Testis (tissue), 2 donors: ENCODE results near the gene RBFOX1.

Experiments
- POLR2A ChIP-seq: fragments of 450-650 bp; IDR thresholded peaks from one replicate; pipeline ENCODE4 v1.6.1; 2017; ENCODE audit warnings: antibody characterized with exemption, mild to moderate bottlenecking, moderate library complexity
- TF ChIP-seq, protein P1 (sequence below), 3 experiments: fragments of 450-650 bp in 2 of 3; fragments of 200-600 bp in 1 of 3; sonication (generic) in 1 of 3; IDR thresholded peaks; one replicate each; pipeline ENCODE4 v1.5.1; 2016 to 2019; ENCODE audit warnings: antibody characterized with exemption in 3 of 3, mild to moderate bottlenecking in 2 of 3, moderate library complexity in 1 of 3

DNA sequence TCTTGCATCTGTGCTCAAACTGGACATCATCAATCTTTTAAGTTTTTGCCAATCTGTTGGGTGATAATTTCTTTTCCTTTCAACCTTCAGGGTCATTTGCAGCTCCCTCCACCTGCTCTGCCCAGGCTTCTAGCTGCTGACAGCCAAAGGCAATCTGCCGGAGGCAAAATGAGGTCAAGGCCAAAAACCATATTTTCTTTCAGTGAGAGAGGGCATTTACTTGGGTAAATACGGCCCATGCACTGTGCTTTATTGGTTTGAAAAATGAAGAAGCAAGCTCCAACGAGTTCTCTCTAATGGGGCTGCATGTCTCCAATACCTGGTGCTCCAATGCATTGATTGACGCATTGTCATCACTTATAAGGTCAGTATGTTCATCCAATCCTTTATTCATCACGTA lies 23.1 kb downstream of the RBFOX1 start:
- TF ChIP-seq, protein P1, sequence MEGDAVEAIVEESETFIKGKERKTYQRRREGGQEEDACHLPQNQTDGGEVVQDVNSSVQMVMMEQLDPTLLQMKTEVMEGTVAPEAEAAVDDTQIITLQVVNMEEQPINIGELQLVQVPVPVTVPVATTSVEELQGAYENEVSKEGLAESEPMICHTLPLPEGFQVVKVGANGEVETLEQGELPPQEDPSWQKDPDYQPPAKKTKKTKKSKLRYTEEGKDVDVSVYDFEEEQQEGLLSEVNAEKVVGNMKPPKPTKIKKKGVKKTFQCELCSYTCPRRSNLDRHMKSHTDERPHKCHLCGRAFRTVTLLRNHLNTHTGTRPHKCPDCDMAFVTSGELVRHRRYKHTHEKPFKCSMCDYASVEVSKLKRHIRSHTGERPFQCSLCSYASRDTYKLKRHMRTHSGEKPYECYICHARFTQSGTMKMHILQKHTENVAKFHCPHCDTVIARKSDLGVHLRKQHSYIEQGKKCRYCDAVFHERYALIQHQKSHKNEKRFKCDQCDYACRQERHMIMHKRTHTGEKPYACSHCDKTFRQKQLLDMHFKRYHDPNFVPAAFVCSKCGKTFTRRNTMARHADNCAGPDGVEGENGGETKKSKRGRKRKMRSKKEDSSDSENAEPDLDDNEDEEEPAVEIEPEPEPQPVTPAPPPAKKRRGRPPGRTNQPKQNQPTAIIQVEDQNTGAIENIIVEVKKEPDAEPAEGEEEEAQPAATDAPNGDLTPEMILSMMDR (IDR thresholded peaks at IDR 0.05), result no peak
- no peak for TF ChIP-seq POLR2A
